SK-N-SH (cell line): ENCODE measurements around the gene GIPC2.

ENCODE experiments used
- CTCF ChIP-seq: fragments of 200-600 bp; sonication (generic); IDR thresholded peaks from 2 replicates; pipeline ENCODE4 v1.6.1; 2017; ENCODE audit warnings: antibody characterized with exemption, mild to moderate bottlenecking, moderate library complexity
- EP300 ChIP-seq, 2 experiments: IDR thresholded peaks; 2 replicates each; pipeline versions ENCODE4 v1.4.0 to v1.6.1; 2012; ENCODE audit warnings: borderline replicate concordance in 1 of 2, low read depth in 1 of 2, low read length in 1 of 2
- EZH2phosphoT487 ChIP-seq: fragments of 200-600 bp; sonication (generic); IDR thresholded peaks from 2 replicates; pipeline ENCODE4 v1.6.1; 2017; ENCODE audit warnings: low read depth, mixed run types, mild to moderate bottlenecking, antibody characterized with exemption, moderate library complexity, borderline replicate concordance
- GABPA ChIP-seq: IDR thresholded peaks from 2 replicates; pipeline ENCODE4 v1.4.0; 2012; ENCODE audit warnings: low read depth, mild to moderate bottlenecking
- MAX ChIP-seq: IDR thresholded peaks from 2 replicates; pipeline ENCODE4 v1.4.0; 2012; ENCODE audit warnings: low read depth
- MEF2A ChIP-seq: IDR thresholded peaks from 2 replicates; pipeline ENCODE4 v1.4.0; 2012; ENCODE audit warnings: low read depth, borderline replicate concordance
- SIN3A ChIP-seq: IDR thresholded peaks from 2 replicates; pipeline ENCODE4 v1.6.1; 2012; ENCODE audit warnings: low read depth, mild to moderate bottlenecking, low read length, moderate library complexity, borderline replicate concordance
- SMC3 ChIP-seq: IDR thresholded peaks from 2 replicates; pipeline ENCODE4 v1.6.1; 2012; ENCODE audit warnings: low read depth, low read length, improper control_type of control experiment
- TCF12 ChIP-seq: IDR thresholded peaks from 2 replicates; pipeline ENCODE4 v1.4.0; 2012

DNA sequence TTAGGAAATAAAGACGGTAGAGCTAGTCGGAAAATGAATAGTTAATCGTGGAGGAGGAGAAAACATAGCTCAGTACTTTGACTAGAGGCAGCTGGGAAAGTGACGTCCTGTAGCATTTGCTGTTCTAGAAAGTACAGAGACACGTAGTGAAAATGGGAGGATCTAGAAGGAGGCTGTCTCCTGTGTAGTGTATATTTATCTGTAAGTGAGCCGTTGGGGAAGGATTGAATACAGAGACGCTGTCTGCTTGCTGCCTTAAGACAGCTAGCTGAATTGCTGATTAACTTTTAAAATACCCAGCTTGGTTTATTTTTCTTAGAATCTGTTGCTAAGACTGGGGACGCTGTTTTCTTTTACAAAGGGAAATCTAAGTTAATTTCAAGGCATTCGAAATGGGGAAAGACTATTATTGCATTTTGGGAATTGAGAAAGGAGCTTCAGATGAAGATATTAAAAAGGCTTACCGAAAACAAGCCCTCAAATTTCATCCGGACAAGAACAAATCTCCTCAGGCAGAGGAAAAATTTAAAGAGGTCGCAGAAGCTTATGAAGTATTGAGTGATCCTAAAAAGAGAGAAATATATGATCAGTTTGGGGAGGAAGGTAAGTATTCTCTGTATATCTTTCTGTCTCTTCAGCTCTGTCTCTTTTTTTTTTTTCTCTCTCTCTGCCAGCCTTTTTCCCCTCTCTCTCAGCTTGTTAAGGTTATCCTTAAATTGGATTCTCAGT is 40.9 kb upstream of the GIPC2 start, which contains the start of gene DNAJB4:
- TF ChIP-seq CTCF (no peak), EZH2phosphoT487 (no peak), SMC3 (no peak), MAX (0 out of 2 replicates have a peak, but pooled peaks have one; percentile 13), EP300 (IDR thresholded peaks at IDR 0.05; ENCODE audit: borderline replicate concordance in 1 of 2, low read depth in 1 of 2, low read length in 1 of 2) (peak in 1 of 2 experiments; percentile 32; a peak in 1 of 4 replicates), GABPA (no peak), TCF12 (peak; percentile 8; the same call in 1 of the 2 replicates), MEF2A (no peak), SIN3A (peak; percentile 83)
